Measurements from ENCODE around the gene PTPRM. TPM values are rescaled to one million over a fixed set of nuclear protein-coding genes. Genes with fewer than 3 reads are reported as not detected.

The PTPRM gene
- total RNA-seq, 1 experiment from 2014 or later, result 11.1 TPM

- ATAC-seq, result no peak
- Mint-ChIP-seq H3K27ac (no peak overlapping the region), H3K36me3 (no peaks in the 10 kb centered on the region), H3K9me3 (peaks cover 4% of the 10 kb centered on the region), H3K4me1 (no peaks in the 10 kb centered on the region), H3K4me3 (no peak overlapping the region), H3K27me3 (ENCODE audit: low read depth) (no peaks in the 10 kb centered on the region; the same call in 1 of the 2 replicates)
- ChIA-PET POLR2A (no interaction called here), CTCF (no interaction called here)
- no peak for TF ChIP-seq MXD4 (CRISPR knock-in tag; IDR thresholded peaks at IDR 0.05; ENCODE audit: borderline replicate concordance)
- TF ChIP-seq SMAD4 (CRISPR knock-in tag; IDR thresholded peaks at IDR 0.05), result no peak
- no peak for TF ChIP-seq ZNF425 (CRISPR knock-in tag; conservative IDR thresholded peaks at IDR 0.05)
- TF ChIP-seq STAT6 (CRISPR knock-in tag; conservative IDR thresholded peaks at IDR 0.05; ENCODE audit: low read depth), result no peak
- TF ChIP-seq ZNF423 (CRISPR knock-in tag; IDR thresholded peaks at IDR 0.05), result no peak
- TF ChIP-seq USF2 (CRISPR knock-in tag; IDR thresholded peaks at IDR 0.05), result no peak
- TF ChIP-seq SMAD3 (CRISPR knock-in tag; IDR thresholded peaks at IDR 0.05; ENCODE audit: borderline replicate concordance), result no peak
- no peak for TF ChIP-seq ESRRA (CRISPR knock-in tag; IDR thresholded peaks at IDR 0.05; ENCODE audit: borderline replicate concordance)
- TF ChIP-seq FOXP4 (CRISPR knock-in tag; IDR thresholded peaks at IDR 0.05), result no peak
- no peak for TF ChIP-seq ZNF263 (CRISPR knock-in tag; IDR thresholded peaks at IDR 0.05; ENCODE audit: low read depth)
- no peak for TF ChIP-seq ETV6 (CRISPR knock-in tag; IDR thresholded peaks at IDR 0.05)
- TF ChIP-seq ZNF138 (CRISPR knock-in tag; conservative IDR thresholded peaks at IDR 0.05), result no peak
- no peak for TF ChIP-seq ATF3 (CRISPR knock-in tag; conservative IDR thresholded peaks at IDR 0.05)
- no peak for TF ChIP-seq OVOL2 (CRISPR knock-in tag; IDR thresholded peaks at IDR 0.05; ENCODE audit: borderline replicate concordance)
- TF ChIP-seq ARID4B (CRISPR knock-in tag; IDR thresholded peaks at IDR 0.05; ENCODE audit: borderline replicate concordance), result no peak
- DNase-seq (ENCODE audit: low spot score), result no peak
Measured at GRCh38 chr18:7697306-7697705, 130.2 kb downstream of the PTPRM start.
